Common myeloid progenitor, CD34-positive (primary cell): Measurements from ENCODE around the gene CCDC54. TPM values are rescaled to one million over a fixed set of nuclear protein-coding genes. Genes with fewer than 3 reads are reported as not detected.
"Not testable (repeated sequence)": the region's sequence is repeated elsewhere in the genome, so short reads cannot be mapped to it uniquely, and the experiment has no call there.

Source experiments
- CTCF ChIA-PET: fragments of 350-600 bp; sonication (Branson Sonifier 250); formaldehyde crosslinking; loops from one replicate; lab custom pipeline; 2021; ENCODE audit warnings: antibody characterized with exemption; lab: Charles Lee
- POLR2A ChIA-PET: fragments of 350-600 bp; sonication (Branson Sonifier 250); formaldehyde crosslinking; loops from one replicate; lab custom pipeline; 2021; ENCODE audit warnings: antibody characterized with exemption; lab: Charles Lee
- DNase-seq, 3 donors: peaks; one replicate each; pipeline versions ENCODE4 v3.0.0 to v3.0.0-alpha.2; 2013
- H3K27ac ChIP-seq, 2 experiments: 1 replicate in 1 of 2; 2 replicates in 1 of 2; pipeline ENCODE4 v1.7.0; 2013; ENCODE audit warnings: inconsistent platforms in 2 of 2, low read length in 2 of 2, mild to moderate bottlenecking in 2 of 2, low read depth in 1 of 2, moderate library complexity in 1 of 2; ENCODE audit not compliant: severe bottlenecking in 2 of 2, insufficient read depth in 1 of 2, poor library complexity in 1 of 2
- H3K27me3 ChIP-seq, 5 experiments: replicated peaks in 2 of 5; 1 replicate in 3 of 5; 2 replicates in 2 of 5; pipeline versions ENCODE4 v1.6.1 to v1.7.0; 2013; ENCODE audit warnings: low read length in 4 of 5, mild to moderate bottlenecking in 2 of 5, moderate library complexity in 2 of 5, inconsistent platforms in 1 of 5; ENCODE audit not compliant: insufficient read depth in 5 of 5, control insufficient read depth in 4 of 5
- H3K36me3 ChIP-seq, 4 experiments: 1 replicate in 2 of 4; 2 replicates in 2 of 4; pipeline versions ENCODE4 v1.6.1 to v1.7.0; 2013; ENCODE audit warnings: low read length in 3 of 4, control low read depth in 1 of 4, mild to moderate bottlenecking in 1 of 4; ENCODE audit not compliant: control insufficient read depth in 4 of 4, insufficient read depth in 4 of 4
- H3K4me1 ChIP-seq, 4 experiments: 1 replicate in 3 of 4; 2 replicates in 1 of 4; pipeline versions ENCODE4 v1.6.1 to v1.7.1; 2013; ENCODE audit warnings: low read length in 3 of 4, mild to moderate bottlenecking in 3 of 4, control low read depth in 1 of 4, inconsistent platforms in 1 of 4, moderate library complexity in 1 of 4; ENCODE audit not compliant: control insufficient read depth in 4 of 4, insufficient read depth in 4 of 4; ENCODE audit errors: control extremely low read depth in 1 of 4
- H3K4me3 ChIP-seq, 7 experiments: 1 replicate in 4 of 7; 2 replicates in 3 of 7; pipeline versions ENCODE4 v1.5.1 to v1.7.0; 2013; ENCODE audit warnings: mild to moderate bottlenecking in 7 of 7, low read length in 6 of 7, moderate library complexity in 6 of 7, inconsistent platforms in 2 of 7, low read depth in 2 of 7, control low read depth in 1 of 7; ENCODE audit not compliant: insufficient read depth in 4 of 7, control insufficient read depth in 1 of 7; ENCODE audit errors: extremely low read depth in 1 of 7
- H3K9me3 ChIP-seq, 5 experiments: 1 replicate in 4 of 5; 2 replicates in 1 of 5; pipeline versions ENCODE4 v1.6.1 to v1.7.1; 2013; ENCODE audit warnings: low read length in 4 of 5, mild to moderate bottlenecking in 2 of 5, inconsistent platforms in 1 of 5, low read depth in 1 of 5, moderate library complexity in 1 of 5; ENCODE audit not compliant: control insufficient read depth in 4 of 5, insufficient read depth in 2 of 5; ENCODE audit errors: control extremely low read depth in 1 of 5
- WGBS: methylation state at CpG from one replicate; pipeline ENCODE4 v1.1.5; 2013; ENCODE audit not compliant: insufficient coverage; 5-methylcytosine and 5-hydroxymethylcytosine counted together
- polyA plus RNA-seq: library from polyadenylated mRNA; unstranded; fragments of 120-200 nt; gene quantifications from one replicate; pipeline ENCODE4 v1.2.1, GENCODE V29; 2013

CCDC54 gene
- 0.08 TPM for polyA plus RNA-seq

- no peaks in the 10 kb centered on the region for H3K9me3 ChIP-seq
- CTCF ChIA-PET, result no interaction called here
- H3K27ac ChIP-seq, result no peak within 1 kb of the TSS
- H3K36me3 ChIP-seq, result no peaks in the 10 kb centered on the region
- POLR2A ChIA-PET, result no interaction called here
- DNase-seq, result no peak
- H3K4me1 ChIP-seq, result peaks cover 0 to 15% (median 2%) of the 10 kb centered on the region in 4 experiments
- H3K4me3 ChIP-seq, result no peak within 1 kb of the TSS
- peaks cover 0 to 10% (median 0%) of the 10 kb centered on the region in 5 experiments for H3K27me3 ChIP-seq
Observed at GRCh38 chr3:107377151-107377550, at the start of gene CCDC54. Gene CCDC54, plus strand, starts transcription at chr3:107377439. Its CDS starts 149 bp downstream, at chr3:107377588.

- WGBS, result 50% methylated on average over 2 of the region's 2 CpGs
- no peaks in the 10 kb centered on the region for H3K36me3 ChIP-seq
- no peak overlapping the region for H3K4me3 ChIP-seq
- H3K27ac ChIP-seq, result no peak overlapping the region
- no peaks in the 10 kb centered on the region for H3K9me3 ChIP-seq
- DNase-seq, result peak in 1 of 3 donors; percentile 44
- CTCF ChIA-PET, result interaction anchor here (1.0 kb wide), 1 partner anchor 101 kb away, joined by 3 read pairs; no protein-coding TSS in a partner anchor
- no peaks in the 10 kb centered on the region for H3K27me3 ChIP-seq
- POLR2A ChIA-PET, result interaction anchor here (0.6 kb wide), 1 partner anchor 103 kb away, joined by 3 read pairs; no protein-coding TSS in a partner anchor
- no peaks in the 10 kb centered on the region for H3K4me1 ChIP-seq
Observed at GRCh38 chr3:107328069-107328468, 49.2 kb upstream of the CCDC54 start.

GRCh38 chr3:107329088-107329487, 48.2 kb upstream of the CCDC54 start:
- no peak for DNase-seq
- H3K4me1 ChIP-seq, result no peaks in the 10 kb centered on the region
- H3K4me3 ChIP-seq, result no peak overlapping the region
- WGBS, result 98% methylated on average over 5 of the region's 5 CpGs
- no peaks in the 10 kb centered on the region for H3K36me3 ChIP-seq
- ChIA-PET CTCF (no interaction called here), POLR2A (no interaction called here)
- no peak overlapping the region for H3K27ac ChIP-seq
- no peaks in the 10 kb centered on the region for H3K27me3 ChIP-seq
- H3K9me3 ChIP-seq, result no peaks in the 10 kb centered on the region

- WGBS, result 100% methylated on average over 3 of the region's 3 CpGs
Observed at GRCh38 chr3:107339690-107340089, 37.5 kb upstream of the CCDC54 start.

GRCh38 chr3:107344722-107345121, 32.5 kb upstream of the CCDC54 start:
- peaks cover 3 to 37% (median 16%) of the 10 kb centered on the region in 4 experiments for H3K4me1 ChIP-seq
- ChIA-PET CTCF (interaction anchor here (0.9 to 1.2 kb wide), 3 partner anchors 72 to 76 kb away, joined by 3 to 4 read pairs (median 3); no protein-coding TSS in a partner anchor), POLR2A (no interaction called here)
- H3K9me3 ChIP-seq, result no peaks in the 10 kb centered on the region
- no peaks in the 10 kb centered on the region for H3K36me3 ChIP-seq
- no peak overlapping the region for H3K27ac ChIP-seq
- DNase-seq, result peak in 1 of 3 donors; percentile 36
- no peaks in the 10 kb centered on the region for H3K27me3 ChIP-seq
- H3K4me3 ChIP-seq, result no peak overlapping the region

More at GRCh38 chr3:107339690-107340089, 37.5 kb upstream of the CCDC54 start:
- H3K4me1 ChIP-seq, DNase-seq, H3K36me3 ChIP-seq, H3K27me3 ChIP-seq, POLR2A ChIA-PET, H3K27ac ChIP-seq, H3K4me3 ChIP-seq, CTCF ChIA-PET, H3K9me3 ChIP-seq: not testable (repeated sequence)

GRCh38 chr3:107345822-107346405, 31.3 kb upstream of the CCDC54 start:
- Histone ChIP-seq H3K36me3 (no peaks in the 10 kb centered on the region), H3K9me3 (no peaks in the 10 kb centered on the region), H3K27ac (peak overlapping the region in 1 of 2 experiments; percentile 51), H3K27me3 (no peaks in the 10 kb centered on the region), H3K4me3 (peak overlapping the region in 1 of 7 experiments; percentile 33), H3K4me1 (peaks cover 3 to 37% (median 16%) of the 10 kb centered on the region in 4 experiments)
- ChIA-PET POLR2A (no interaction called here), CTCF (interaction anchor here (1.2 to 1.7 kb wide), 3 partner anchors 21 to 85 kb away, joined by 3 to 6 read pairs (median 4); no protein-coding TSS in a partner anchor)
- WGBS, result 32% methylated on average over 4 of the region's 4 CpGs
- DNase-seq, result peak; percentile 25 to 67 (median 43)

GRCh38 chr3:107346564-107346963, 30.7 kb upstream of the CCDC54 start:
- WGBS, result 0% methylated on average over 1 of the region's 2 CpGs
- CTCF ChIA-PET, result interaction anchor here (1.2 to 1.8 kb wide), 4 partner anchors 22 to 84 kb away, joined by 3 to 6 read pairs (median 4); no protein-coding TSS in a partner anchor
- DNase-seq, result peak; percentile 56 to 87 (median 67)

More at GRCh38 chr3:107346564-107346963, 30.7 kb upstream of the CCDC54 start:
- Histone ChIP-seq H3K9me3 (no peaks in the 10 kb centered on the region), H3K4me1 (peaks cover 3 to 37% (median 16%) of the 10 kb centered on the region in 4 experiments), H3K4me3 (peak overlapping the region in 1 of 7 experiments; percentile 42), H3K27me3 (no peaks in the 10 kb centered on the region), H3K27ac (peak overlapping the region; percentile 23 to 51), H3K36me3 (no peaks in the 10 kb centered on the region)
- POLR2A ChIA-PET, result no interaction called here
